Peyer's patch (tissue), 4 donors: ENCODE results near the gene MICOS13. TPM values are rescaled to one million over a fixed set of nuclear protein-coding genes. Genes with fewer than 3 reads are reported as not detected.

ENCODE experiments used
- DNase-seq, 3 donors: peaks; one replicate each; pipeline ENCODE4 v3.0.0-alpha.2; 2017 to 2019
- H3K27ac ChIP-seq, 4 donors: fragments of 200-600 bp; sonication (generic); one replicate each; pipeline ENCODE4 v1.5.1; 2016 to 2019
- H3K27me3 ChIP-seq, 2 donors: fragments of 200-600 bp; sonication (generic); one replicate each; pipeline ENCODE4 v1.5.1; 2019
- H3K36me3 ChIP-seq, 3 donors: fragments of 200-600 bp; sonication (generic); one replicate each; pipeline ENCODE4 v1.5.1; 2016 to 2019
- H3K4me1 ChIP-seq, 4 donors: fragments of 200-600 bp; sonication (generic); one replicate each; pipeline ENCODE4 v1.5.1; 2016 to 2019
- H3K4me3 ChIP-seq, 4 donors: fragments of 200-600 bp; sonication (generic); 1 replicate in 3 of 4; 2 replicates in 1 of 4; pipeline ENCODE4 v1.5.1; 2016 to 2019; ENCODE audit warnings: mild to moderate bottlenecking in 1 of 4
- H3K9me3 ChIP-seq, 4 donors: fragments of 200-600 bp; sonication (generic); one replicate each; pipeline ENCODE4 v1.5.1; 2016 to 2019; ENCODE audit warnings: mild to moderate bottlenecking in 1 of 4
- CTCF ChIP-seq, 6 experiments: fragments of 450-650 bp in 4 of 6; fragments of 200-600 bp in 2 of 6; sonication (generic) in 1 of 6; IDR thresholded peaks; one replicate each; pipeline ENCODE4 v1.5.1; 2017 to 2019; ENCODE audit warnings: antibody characterized with exemption in 6 of 6, mild to moderate bottlenecking in 3 of 6, moderate library complexity in 1 of 6
- POLR2A ChIP-seq, 2 donors: fragments of 450-650 bp; IDR thresholded peaks; one replicate each; pipeline ENCODE4 v1.5.1; 2017; ENCODE audit warnings: antibody characterized with exemption in 2 of 2, mild to moderate bottlenecking in 2 of 2, moderate library complexity in 2 of 2
- total RNA-seq, 4 donors: library from RNA; depleted of rRNA; stranded (reverse); fragments of >200 nt; gene quantifications; one replicate each; pipeline ENCODE4 v1.1.0, GENCODE V29; 2016

The MICOS13 gene
- total RNA-seq, 4 donors from 2014 or later, result 11.6 to 48.0 (median 40.0) TPM

- peaks cover 0 to 70% (median 0%) of the 10 kb centered on the region in 3 donors for H3K36me3 ChIP-seq
- H3K27me3 ChIP-seq, result no peaks in the 10 kb centered on the region
- no peak overlapping the region for H3K27ac ChIP-seq
- no peak for DNase-seq
- peaks cover 0 to 18% (median 10%) of the 10 kb centered on the region in 4 donors for H3K4me1 ChIP-seq
- TF ChIP-seq POLR2A (IDR thresholded peaks at IDR 0.05) (no peak), CTCF (IDR thresholded peaks at IDR 0.05) (no peak)
- H3K9me3 ChIP-seq, result no peaks in the 10 kb centered on the region
- H3K4me3 ChIP-seq, result no peak overlapping the region
Observed at GRCh38 chr19:5694167-5694955, 14.0 kb upstream of the MICOS13 start.

GRCh38 chr19:5693195-5694166 is 13.2 kb upstream of the MICOS13 start:
- Histone ChIP-seq H3K9me3 (no peaks in the 10 kb centered on the region), H3K27ac (no peak overlapping the region), H3K4me1 (peaks cover 0 to 18% (median 10%) of the 10 kb centered on the region in 4 donors), H3K36me3 (peaks cover 0 to 61% (median 0%) of the 10 kb centered on the region in 3 donors), H3K27me3 (no peaks in the 10 kb centered on the region), H3K4me3 (no peak overlapping the region)
- DNase-seq, result peak in 1 of 3 donors; percentile 48
- TF ChIP-seq CTCF (IDR thresholded peaks at IDR 0.05), result no peak
- TF ChIP-seq POLR2A (IDR thresholded peaks at IDR 0.05), result no peak

DNA sequence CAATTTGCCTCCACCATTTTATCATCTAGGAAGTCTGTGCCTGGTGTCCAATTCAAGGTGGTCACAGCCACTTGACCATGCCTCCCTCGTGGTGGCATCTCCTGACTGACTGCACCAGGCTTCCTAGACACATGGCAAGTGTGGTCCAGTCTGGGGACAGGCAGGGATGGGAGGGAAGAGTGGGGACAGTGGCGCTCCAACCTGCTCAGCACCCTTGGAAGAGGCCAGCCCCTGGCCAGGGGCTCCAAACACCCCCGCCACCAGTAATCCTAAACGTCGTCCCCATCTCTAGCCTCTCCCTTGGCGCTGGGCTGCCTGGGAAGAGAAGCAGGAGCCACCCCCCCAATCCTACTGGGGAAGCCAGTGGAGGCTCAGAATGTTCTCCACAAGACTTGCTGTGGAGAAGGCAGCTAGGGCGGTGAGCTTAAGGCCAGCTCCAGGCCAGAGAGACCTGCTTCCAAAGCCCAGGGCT is 12.4 kb upstream of the MICOS13 start:
- no peak overlapping the region for H3K4me3 ChIP-seq
- peaks cover 0 to 56% (median 0%) of the 10 kb centered on the region in 3 donors for H3K36me3 ChIP-seq
- no peak for DNase-seq
- no peak overlapping the region for H3K27ac ChIP-seq
- no peaks in the 10 kb centered on the region for H3K9me3 ChIP-seq
- no peaks in the 10 kb centered on the region for H3K27me3 ChIP-seq
- peaks cover 0 to 18% (median 10%) of the 10 kb centered on the region in 4 donors for H3K4me1 ChIP-seq
- no peak for TF ChIP-seq POLR2A (IDR thresholded peaks at IDR 0.05)

GRCh38 chr19:5691822-5692722 is 11.8 kb upstream of the MICOS13 start:
- DNase-seq, result no peak
- peaks cover 0 to 23% (median 13%) of the 10 kb centered on the region in 4 donors for H3K4me1 ChIP-seq
- peak overlapping the region; percentile 84 to 93 (median 89) for H3K27ac ChIP-seq
- peaks cover 0 to 55% (median 0%) of the 10 kb centered on the region in 3 donors for H3K36me3 ChIP-seq
- H3K27me3 ChIP-seq, result no peaks in the 10 kb centered on the region
- TF ChIP-seq CTCF (IDR thresholded peaks at IDR 0.05) (no peak), POLR2A (IDR thresholded peaks at IDR 0.05) (no peak)
- H3K9me3 ChIP-seq, result no peaks in the 10 kb centered on the region
- peak overlapping the region; percentile 74 to 91 (median 78) for H3K4me3 ChIP-seq

DNA sequence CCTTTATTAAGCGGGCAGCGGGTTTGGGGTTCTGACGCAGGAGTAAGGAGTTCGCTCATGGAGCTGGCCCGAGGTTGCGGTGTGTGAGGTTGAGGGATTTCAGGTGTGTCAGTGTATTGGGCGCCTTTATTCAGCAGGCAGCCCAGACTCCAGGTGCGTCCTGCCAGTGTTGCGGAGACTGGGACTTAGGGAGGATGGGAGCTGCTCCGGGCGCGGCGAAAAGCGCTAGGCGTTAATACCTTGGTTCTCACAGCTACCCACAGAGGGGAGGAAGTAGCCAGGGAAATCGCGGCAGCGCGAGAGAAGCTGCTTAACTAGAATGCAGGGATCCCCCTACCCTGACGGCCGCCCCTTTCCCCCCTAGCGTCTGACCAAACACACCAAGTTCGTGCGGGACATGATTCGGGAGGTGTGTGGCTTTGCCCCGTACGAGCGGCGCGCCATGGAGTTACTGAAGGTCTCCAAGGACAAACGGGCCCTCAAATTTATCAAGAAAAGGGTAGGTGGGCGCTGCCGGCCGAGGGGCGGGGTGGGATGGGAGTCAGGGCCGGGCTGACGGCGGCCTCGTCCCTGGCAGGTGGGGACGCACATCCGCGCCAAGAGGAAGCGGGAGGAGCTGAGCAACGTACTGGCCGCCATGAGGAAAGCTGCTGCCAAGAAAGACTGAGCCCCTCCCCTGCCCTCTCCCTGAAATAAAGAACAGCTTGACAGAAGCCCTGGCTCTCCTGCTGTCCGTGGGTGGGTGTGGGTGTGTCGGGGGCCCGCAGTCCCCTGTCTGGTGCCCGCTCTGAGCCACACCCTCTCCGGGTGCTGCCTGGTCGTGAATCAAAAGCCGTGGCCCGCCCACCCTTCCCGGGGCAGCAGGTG is 10.9 kb upstream of the MICOS13 start:
- H3K4me3 ChIP-seq, result peak overlapping the region; percentile 74 to 91 (median 78)
- no peaks in the 10 kb centered on the region for H3K9me3 ChIP-seq
- TF ChIP-seq CTCF (IDR thresholded peaks at IDR 0.05) (no peak), POLR2A (IDR thresholded peaks at IDR 0.05) (peak in 1 of 2 donors; percentile 11)
- peak overlapping the region; percentile 84 to 93 (median 89) for H3K27ac ChIP-seq
- peak; percentile 46 to 77 (median 75) for DNase-seq
- peaks cover 0 to 46% (median 0%) of the 10 kb centered on the region in 3 donors for H3K36me3 ChIP-seq
- H3K4me1 ChIP-seq, result peaks cover 0 to 26% (median 13%) of the 10 kb centered on the region in 4 donors
- H3K27me3 ChIP-seq, result no peaks in the 10 kb centered on the region
